Islet of Langerhans (tissue), 1 donor: ENCODE measurements around the gene THEM5.
"Not testable (repeated sequence)": the region's sequence is repeated elsewhere in the genome, so short reads cannot be mapped to it uniquely, and the experiment has no call there.

ENCODE experiments used
- FAIRE-seq: peaks from one replicate; lab custom pipeline; 2011; peaks lifted over from hg19 to GRCh38; lab: Jason Lieb, UNC

THEM5 gene

GRCh38 chr1:151867765-151868411 is 14.4 kb upstream of the THEM5 start:
- no peak for FAIRE-seq

GRCh38 chr1:151867321-151867720 is 13.8 kb upstream of the THEM5 start:
- FAIRE-seq = no peak

GRCh38 chr1:151864411-151864810 is 10.9 kb upstream of the THEM5 start:
- FAIRE-seq = no peak

- no peak for FAIRE-seq
These were observed 9.1 kb upstream of the THEM5 start for GRCh38 chr1:151862604-151863003.

- FAIRE-seq = no peak
These were observed 7.1 kb upstream of the THEM5 start for GRCh38 chr1:151860504-151861187.

- FAIRE-seq = no peak
These were observed 6.4 kb upstream of the THEM5 start for GRCh38 chr1:151859891-151860293.

GRCh38 chr1:151858886-151859665 is 5.6 kb upstream of the THEM5 start:
- no peak for FAIRE-seq

- FAIRE-seq = no peak
These were observed 4.7 kb upstream of the THEM5 start for GRCh38 chr1:151858030-151858746.

GRCh38 chr1:151855933-151856332 is 2.4 kb upstream of the THEM5 start:
- no peak for FAIRE-seq

GRCh38 chr1:151855516-151855915 is 2.0 kb upstream of the THEM5 start:
- not testable (repeated sequence) for FAIRE-seq

GRCh38 chr1:151854658-151855057 is 1.1 kb upstream of the THEM5 start:
- no peak for FAIRE-seq

GRCh38 chr1:151852733-151853132 is 779 bp downstream of the THEM5 start:
- no peak for FAIRE-seq

GRCh38 chr1:151851886-151852285 is 1.6 kb downstream of the THEM5 start:
- no peak for FAIRE-seq

GRCh38 chr1:151849871-151850270 is 3.6 kb downstream of the THEM5 start:
- FAIRE-seq = no peak

- no peak for FAIRE-seq
These were observed 4.4 kb downstream of the THEM5 start for GRCh38 chr1:151849126-151849525.

GRCh38 chr1:151847867-151848596 is 5.5 kb downstream of the THEM5 start:
- no peak for FAIRE-seq

GRCh38 chr1:151846686-151847237 is 6.8 kb downstream of the THEM5 start:
- FAIRE-seq = no peak

- no peak for FAIRE-seq
These were observed 7.4 kb downstream of the THEM5 start for GRCh38 chr1:151846062-151846568.

- FAIRE-seq = no peak
These were observed 10.1 kb downstream of the THEM5 start for GRCh38 chr1:151843398-151843797.

GRCh38 chr1:151841141-151841540 is 12.4 kb downstream of the THEM5 start:
- FAIRE-seq = no peak

- no peak for FAIRE-seq
These were observed 13.1 kb downstream of the THEM5 start for GRCh38 chr1:151840421-151840820.
